GM19452 (cell line): Measurements from ENCODE around the gene NANOS3.

ENCODE experiments used
- ATAC-seq: cut with Tn5 transposase; IDR thresholded peaks from one replicate; pipeline ENCODE4 v1.9.1; 2021; ENCODE audit not compliant: unreplicated experiment

The NANOS3 gene

DNA sequence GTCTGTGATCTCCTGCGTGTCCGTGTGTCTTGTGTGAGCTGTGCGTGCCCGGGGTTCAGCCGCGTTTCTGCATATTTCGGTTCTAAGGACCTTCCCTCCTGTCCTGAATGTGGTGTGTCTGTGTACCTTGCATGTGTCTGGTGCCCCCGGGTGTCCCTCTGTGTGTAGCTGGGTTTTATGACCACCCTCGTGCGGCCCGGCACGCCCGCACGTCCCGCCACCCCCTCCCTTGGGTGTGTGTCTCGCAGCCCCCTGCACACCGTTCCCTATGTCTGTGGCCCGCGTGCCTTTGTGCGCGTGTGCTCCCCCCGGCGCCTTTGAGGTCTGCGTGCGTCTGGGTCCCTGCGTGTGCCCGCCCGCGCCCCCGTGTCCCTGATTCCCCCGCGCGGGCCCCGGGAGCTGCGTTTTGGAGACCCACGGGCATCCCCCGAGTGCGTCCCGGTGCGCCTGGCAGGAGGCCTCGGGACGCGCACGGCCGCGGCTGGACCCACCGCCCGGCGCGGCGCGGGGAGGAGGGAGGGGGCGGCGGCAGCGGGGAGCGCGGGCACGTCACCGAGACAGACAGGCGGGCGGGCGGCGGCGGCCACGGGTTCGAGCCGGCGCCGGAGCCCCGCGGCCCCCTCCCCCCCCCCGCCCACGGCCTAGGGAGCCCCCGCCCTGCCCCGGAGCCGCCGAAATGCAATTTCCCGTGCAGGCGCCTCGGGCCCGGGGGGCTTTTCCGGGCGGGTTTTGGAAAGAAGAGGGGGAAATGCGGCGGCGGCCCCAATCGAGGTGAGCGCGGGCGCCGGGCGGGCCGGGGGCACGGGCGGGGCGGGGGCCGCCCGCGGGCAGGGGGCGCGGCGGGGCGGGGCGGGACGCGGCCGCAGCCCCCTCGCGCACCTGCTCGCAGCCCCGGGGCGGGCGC lies 12.0 kb upstream of the NANOS3 start:
- no peak for ATAC-seq

DNA sequence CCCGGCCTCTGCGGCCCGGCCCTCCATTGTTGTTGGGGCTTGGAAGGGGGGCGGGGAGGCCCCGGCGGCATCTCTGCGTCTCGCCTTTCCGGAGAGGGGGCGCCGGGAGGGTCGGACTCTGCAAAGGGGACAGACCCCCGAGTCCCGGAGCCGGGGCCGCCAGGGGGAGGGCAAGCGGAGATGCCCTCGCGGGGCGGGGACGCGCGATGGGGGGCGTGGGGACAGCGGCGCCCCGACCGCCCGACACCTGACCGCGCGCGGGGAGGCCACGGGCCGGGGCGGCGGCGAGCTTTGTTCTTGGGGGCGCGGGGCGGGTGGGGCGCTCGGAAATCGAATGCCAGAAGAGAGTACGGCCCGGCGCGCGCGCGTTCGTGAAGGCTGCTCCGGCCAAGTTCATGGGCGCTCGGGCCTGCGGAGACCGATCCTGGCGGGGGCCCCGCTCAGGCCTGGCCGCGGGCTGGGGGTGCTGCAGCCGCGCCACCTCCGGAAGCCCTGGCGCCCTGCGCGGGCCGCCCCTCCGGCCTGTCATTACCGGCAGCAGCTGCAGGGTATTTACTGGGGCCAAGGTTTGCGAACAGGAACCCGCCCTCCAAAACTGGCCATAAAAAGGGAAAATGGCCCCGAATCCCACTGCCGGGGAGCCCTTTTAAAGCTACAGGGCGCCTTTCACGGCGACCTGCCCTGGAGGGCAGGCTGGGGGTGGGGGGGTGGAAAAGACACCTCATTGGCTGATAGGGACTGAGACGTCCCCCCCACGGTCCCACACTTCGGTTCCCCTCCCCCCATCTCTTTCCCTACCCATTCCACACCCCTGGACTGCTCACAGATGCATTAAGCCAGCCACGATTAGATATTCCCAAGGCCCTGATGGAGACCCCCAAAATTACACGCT lies 11.1 kb upstream of the NANOS3 start:
- ATAC-seq: no peak

DNA sequence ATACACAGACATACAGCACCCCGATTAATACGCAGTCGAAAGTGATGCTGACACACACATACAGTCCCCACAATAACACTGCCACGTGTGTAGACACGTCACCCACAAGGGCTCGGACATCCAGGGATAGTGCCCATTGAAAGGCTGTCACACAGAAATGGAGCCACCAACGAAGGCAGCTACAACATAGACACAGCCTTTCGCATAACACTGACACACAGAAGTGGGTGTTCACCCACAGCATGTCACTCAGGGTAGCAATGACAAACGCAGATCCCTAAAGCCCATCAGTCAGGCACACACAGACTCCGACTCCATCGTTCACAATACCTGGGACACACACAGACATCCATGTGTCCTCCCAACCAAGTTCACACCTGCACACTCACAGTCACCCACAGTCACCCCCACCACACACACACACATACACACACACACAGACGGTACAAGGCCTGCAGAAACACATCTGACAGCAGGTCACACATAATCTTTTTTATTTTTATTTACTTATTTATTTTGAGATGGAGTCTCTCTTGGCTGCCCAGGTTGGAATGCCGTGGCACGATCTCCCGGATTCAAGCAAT lies 10.4 kb upstream of the NANOS3 start:
- no peak for ATAC-seq

GRCh38 chr19:13868663-13869062 lies 8.3 kb upstream of the NANOS3 start:
- ATAC-seq: no peak

- ATAC-seq: no peak
Measured at GRCh38 chr19:13869281-13869680, 7.7 kb upstream of the NANOS3 start.

DNA sequence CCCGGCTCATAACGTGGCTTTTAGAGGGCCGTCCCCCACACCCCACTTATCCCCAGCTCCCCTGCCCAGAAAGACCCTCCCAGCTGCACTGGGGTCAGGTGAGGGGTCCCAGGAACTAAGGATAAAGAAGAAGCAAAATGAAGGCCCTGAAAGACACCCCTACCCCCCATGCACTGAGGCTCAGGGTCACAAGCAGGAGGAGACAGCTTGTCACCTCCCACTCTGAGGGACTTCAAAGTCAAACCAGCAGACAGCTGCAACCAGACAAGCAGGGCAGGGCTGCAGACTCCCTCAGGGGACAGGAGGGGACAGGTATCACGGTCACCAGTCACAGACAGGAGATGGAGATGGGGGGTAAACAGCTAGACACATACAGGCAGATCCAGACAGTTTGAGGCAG lies 6.1 kb upstream of the NANOS3 start:
- ATAC-seq: no peak

DNA sequence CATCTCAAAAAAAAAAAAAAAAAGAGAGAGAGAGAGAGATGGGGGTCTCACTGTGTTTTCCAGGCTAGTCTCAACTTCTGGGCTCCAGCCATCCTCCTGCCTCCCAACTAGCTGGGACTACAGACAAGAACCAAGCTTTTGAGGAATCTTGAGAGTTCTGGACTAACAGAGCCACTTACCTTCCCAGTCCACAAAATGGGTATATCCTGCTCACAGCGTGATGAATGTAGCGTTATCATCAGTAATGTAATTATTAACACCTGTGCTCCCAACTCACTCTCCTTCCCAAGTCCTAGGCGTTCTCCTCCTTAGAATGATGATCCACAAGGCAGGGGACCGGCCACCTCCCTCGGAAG lies 4.6 kb upstream of the NANOS3 start:
- ATAC-seq: no peak

DNA sequence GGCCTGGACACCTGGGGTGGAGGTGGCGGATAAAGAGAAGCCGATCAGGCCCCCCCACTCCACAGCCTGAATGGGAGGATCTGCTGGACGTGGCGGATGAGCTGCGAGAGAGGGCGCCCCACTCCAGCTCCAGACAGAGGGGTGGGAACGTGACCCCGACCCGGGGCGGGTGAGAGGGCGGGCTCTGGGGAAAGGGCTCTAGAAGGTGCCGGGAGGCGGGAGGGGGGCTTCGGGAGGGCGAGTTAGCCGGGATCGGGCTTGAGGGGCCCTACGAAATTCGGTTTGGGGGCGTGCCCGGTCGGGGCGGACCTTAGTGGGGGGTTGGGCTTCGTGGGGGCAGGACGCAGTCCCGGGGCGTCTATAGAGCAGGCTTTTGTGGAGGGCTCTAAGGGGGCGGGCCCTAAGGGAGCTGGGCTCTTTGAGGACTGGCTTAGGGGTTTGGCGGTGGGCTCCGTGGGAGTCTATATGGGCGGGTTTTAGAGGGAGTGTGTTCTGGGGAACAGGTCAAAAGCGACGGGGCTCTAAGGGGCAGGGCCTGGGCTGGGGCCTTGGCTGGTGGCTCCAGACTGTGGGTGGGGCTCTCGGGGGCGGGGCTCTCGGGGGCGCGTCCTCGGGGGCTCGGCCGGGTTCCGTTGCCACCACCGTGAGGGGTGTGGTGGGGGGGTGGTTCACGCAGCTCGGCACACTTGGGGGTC lies 4.1 kb upstream of the NANOS3 start:
- no peak for ATAC-seq

GRCh38 chr19:13873834-13874515 lies 3.0 kb upstream of the NANOS3 start:
- no peak for ATAC-seq

GRCh38 chr19:13875824-13876223 lies 1.1 kb upstream of the NANOS3 start:
- no peak for ATAC-seq

DNA sequence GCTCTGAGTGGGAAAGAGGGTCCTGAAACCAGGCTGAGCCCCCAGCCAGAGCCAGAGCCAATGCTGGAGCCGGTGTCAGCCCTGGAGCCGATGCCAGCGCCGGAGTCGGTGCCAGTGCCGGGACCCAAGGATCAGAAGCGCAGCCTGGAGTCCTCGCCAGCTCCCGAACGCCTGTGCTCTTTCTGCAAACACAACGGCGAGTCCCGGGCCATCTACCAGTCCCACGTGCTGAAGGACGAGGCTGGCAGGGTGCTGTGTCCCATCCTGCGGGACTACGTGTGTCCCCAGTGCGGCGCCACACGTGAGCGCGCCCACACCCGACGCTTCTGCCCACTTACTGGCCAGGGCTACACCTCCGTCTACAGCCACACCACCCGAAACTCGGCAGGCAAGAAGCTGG lies 369 bp downstream of the NANOS3 start:
- no peak for ATAC-seq

DNA sequence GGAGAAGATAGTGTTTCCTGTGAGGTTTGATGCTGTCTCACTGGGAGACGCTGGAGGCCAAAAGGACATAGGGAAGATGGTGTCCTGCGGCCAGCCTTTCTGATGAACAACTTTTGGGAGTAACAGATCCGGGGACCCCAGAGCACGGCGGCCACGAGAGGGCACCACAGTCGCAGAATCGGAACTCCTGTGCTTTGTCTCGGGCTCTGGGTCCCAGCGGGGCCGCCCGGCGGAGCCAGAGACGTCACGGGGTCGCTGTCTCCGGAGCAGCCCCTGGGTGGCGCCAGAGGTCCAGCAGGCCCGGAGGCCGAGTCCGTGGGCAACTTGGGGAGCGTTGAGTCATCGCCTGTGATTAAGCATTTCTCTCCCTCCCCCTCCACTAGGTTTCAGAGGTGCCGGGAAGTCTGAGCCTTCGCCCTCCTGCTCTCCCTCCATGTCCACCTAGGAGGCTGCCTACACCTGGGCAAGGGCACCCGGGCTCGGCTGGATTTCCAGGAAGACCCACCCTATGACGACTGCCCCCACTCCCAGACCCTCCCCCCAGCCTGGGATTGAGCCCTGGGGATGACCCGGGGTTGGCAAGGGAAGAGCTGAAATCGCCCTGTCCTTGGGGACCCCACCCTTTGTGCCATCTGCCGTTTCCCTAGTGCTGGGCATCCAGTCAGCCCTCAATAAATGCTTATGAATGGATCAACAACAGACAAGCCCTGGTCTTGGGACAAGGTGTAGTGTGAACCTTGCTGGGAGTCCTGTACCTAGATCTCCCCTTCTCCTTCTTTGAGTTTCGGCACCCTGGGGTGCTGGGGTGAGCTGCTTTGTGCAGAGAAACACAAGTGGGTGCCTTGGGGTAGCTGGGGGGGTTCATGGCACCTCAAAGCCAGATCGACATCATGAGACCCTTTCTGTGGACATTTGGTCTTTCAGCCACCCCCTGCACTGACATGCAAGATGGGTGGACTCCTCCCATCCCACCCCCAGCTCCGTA lies 3.4 kb downstream of the NANOS3 start:
- peak; percentile 79 for ATAC-seq

- ATAC-seq: no peak
Measured at GRCh38 chr19:13881251-13881691, 4.3 kb downstream of the NANOS3 start.

DNA sequence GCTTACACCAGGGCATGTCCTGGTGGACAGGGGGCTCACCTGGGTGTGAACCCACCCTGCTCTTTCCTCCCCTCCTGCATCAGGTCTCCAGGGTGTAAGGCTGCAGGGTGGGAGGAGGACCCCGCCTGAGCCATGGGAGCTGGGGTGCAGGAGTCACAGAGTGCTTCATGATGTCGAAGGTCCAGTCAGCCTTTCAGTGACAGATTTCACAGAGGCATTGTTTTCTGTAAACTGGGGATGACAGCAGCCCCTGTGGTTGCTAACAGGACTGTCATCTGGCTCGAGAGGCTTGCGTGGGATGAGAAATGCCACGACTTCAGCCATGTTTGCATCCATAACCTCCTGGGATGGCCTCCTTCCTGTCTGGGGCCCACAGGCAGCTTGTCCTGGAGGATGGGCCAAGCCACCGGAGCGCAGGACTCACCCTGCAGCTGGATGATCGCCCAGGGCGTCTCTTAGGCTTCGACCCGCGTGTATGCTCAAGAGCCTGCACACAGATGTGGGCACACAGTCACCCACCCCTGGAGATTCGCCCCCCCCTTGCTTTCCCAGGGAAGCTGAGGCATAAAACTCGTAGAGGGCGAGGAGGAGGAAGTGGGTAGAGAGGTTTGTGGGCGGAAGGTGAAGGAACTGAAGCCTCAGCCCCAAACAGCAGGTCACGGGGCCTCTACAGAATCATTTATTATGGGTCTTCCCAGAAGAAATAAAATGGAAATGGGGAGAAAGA lies 4.9 kb downstream of the NANOS3 start:
- no peak for ATAC-seq

GRCh38 chr19:13882419-13882795 lies 5.5 kb downstream of the NANOS3 start:
- ATAC-seq: no peak

- ATAC-seq: no peak
Measured at GRCh38 chr19:13882836-13883235, 5.9 kb downstream of the NANOS3 start.

GRCh38 chr19:13883516-13884064 lies 6.7 kb downstream of the NANOS3 start:
- ATAC-seq: no peak
